Mucosa of descending colon (tissue), 3 donors: ENCODE data around the gene FBXW2. TPM values are rescaled to one million over a fixed set of nuclear protein-coding genes. Genes with fewer than 3 reads are reported as not detected.

Source experiments
- ATAC-seq: fragments of 200-7000 bp; cut with Tn5 transposase; one replicate; pipeline ENCODE4 v1.9.1; 2020; ENCODE audit warnings: mild to moderate bottlenecking, moderate library complexity
- DNase-seq, 3 donors: peaks; one replicate each; pipeline ENCODE4 v3.0.0-alpha.2; 2020
- H3K36me3 ChIP-seq: fragments of 200-600 bp; one replicate; pipeline ENCODE4 v1.8.0; 2021; ENCODE audit warnings: low read depth, mild to moderate bottlenecking
- H3K4me1 ChIP-seq: fragments of 200-600 bp; one replicate; pipeline ENCODE4 v1.8.0; 2021; ENCODE audit warnings: low read depth, mild to moderate bottlenecking
- H3K4me3 ChIP-seq: fragments of 200-600 bp; one replicate; pipeline ENCODE4 v1.8.0; 2021; ENCODE audit warnings: mild to moderate bottlenecking
- H3K9me3 ChIP-seq: fragments of 200-600 bp; one replicate; pipeline ENCODE4 v1.8.0; 2021; ENCODE audit warnings: mild to moderate bottlenecking
- CTCF ChIP-seq: fragments of 200-600 bp; IDR thresholded peaks from one replicate; pipeline ENCODE4 v1.8.0; 2022; ENCODE audit warnings: antibody characterized with exemption, mild to moderate bottlenecking
- intact Hi-C, 2 donors: fragments of 100-400 bp; cut with DNase I in 1 of 2; cut with micrococcal nuclease in 1 of 2; formaldehyde crosslinking; loops; one replicate each; pipeline versions ENCODE4 v1.11.0 to v1.11.1; 2022; cut with DNase I, micrococcal nuclease
- total RNA-seq, 3 donors: library from RNA; stranded (reverse); fragmentation: NEBNext Ultra II Directional in 2 of 3; extraction: Animal tissue kit (Norgen Biotek cat#: 25700) in 2 of 3; gene quantifications; one replicate each; pipeline versions ENCODE4 v1.2.1 to v1.2.4, GENCODE V29; 2021 to 2023
- donor health status: DM: no; HTN: no; CAD: no; lungs with moderate emphysema.
- donor health status: DM: no; HTN: no; CAD: no.
- donor health status: DM: no; HTN: yes; CAD: no.

Gene FBXW2
- total RNA-seq, 3 donors from 2014 or later, result 62.1 to 67.5 (median 65.0) TPM

- intact Hi-C loops, result no loop called here
- no peak for DNase-seq
- Histone ChIP-seq H3K9me3 (no peaks in the 10 kb centered on the region), H3K36me3 (no peaks in the 10 kb centered on the region), H3K4me1 (no peaks in the 10 kb centered on the region), H3K4me3 (no peak overlapping the region)
- no peak for ATAC-seq
- TF ChIP-seq CTCF, result no peak
Observed at GRCh38 chr9:120764476-120764875, 28.7 kb downstream of the FBXW2 start.

GRCh38 chr9:120761006-120761405 is 32.2 kb downstream of the FBXW2 start:
- no peaks in the 10 kb centered on the region for H3K9me3 ChIP-seq
- no peak overlapping the region for H3K4me3 ChIP-seq
- intact Hi-C loops, result no loop called here
- DNase-seq (no peak), ATAC-seq (no peak)
- TF ChIP-seq CTCF, result no peak
- no peaks in the 10 kb centered on the region for H3K36me3 ChIP-seq
- no peaks in the 10 kb centered on the region for H3K4me1 ChIP-seq

DNA sequence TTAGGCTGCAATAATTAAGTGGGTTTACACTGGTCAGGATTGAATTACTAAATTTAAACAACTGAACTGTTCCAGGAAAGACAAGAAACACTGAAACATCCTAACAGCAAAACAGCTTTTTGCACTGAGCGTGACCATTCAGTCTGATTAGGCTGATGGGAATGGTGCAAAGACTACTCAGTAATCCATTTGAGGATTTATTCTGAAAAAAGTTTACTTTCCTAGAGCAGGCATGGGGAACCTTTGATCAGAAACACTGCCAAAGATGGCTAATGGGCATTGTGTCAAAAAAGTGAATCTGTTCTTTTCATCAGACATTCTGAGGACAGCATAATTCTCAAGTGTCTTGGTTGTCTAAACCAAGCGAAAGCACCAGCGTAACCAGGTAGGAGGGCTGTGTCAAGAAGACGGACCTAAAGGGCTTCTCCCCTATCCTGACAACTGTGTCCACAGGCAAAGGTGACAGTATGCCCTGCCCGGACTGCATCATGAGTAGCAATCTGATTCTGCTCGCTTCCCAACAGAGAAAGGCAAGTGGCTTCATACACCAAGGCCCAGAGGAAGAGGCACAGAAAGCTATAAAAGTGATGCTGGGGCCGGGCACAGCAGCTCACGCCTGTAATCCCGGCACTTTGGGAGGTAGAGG is 33.3 kb downstream of the FBXW2 start:
- H3K4me1 ChIP-seq, result no peaks in the 10 kb centered on the region
- ATAC-seq (no peak), DNase-seq (no peak)
- no peak overlapping the region for H3K4me3 ChIP-seq
- H3K9me3 ChIP-seq, result no peaks in the 10 kb centered on the region
- H3K36me3 ChIP-seq, result no peaks in the 10 kb centered on the region
- TF ChIP-seq CTCF, result no peak
- intact Hi-C loops, result loop anchor here (5.0 to 10.0 kb wide), 2 partner anchors 177 to 305 kb away; no protein-coding TSS in a partner anchor

- no peak for DNase-seq
- H3K4me1 ChIP-seq, result no peaks in the 10 kb centered on the region
- TF ChIP-seq CTCF, result no peak
- no peaks in the 10 kb centered on the region for H3K9me3 ChIP-seq
- no peak overlapping the region for H3K4me3 ChIP-seq
- intact Hi-C loops, result loop anchor here (5.0 to 10.0 kb wide), 2 partner anchors 179 to 306 kb away; no protein-coding TSS in a partner anchor
- no peak for ATAC-seq
- no peaks in the 10 kb centered on the region for H3K36me3 ChIP-seq
Observed at GRCh38 chr9:120758544-120758943, 34.7 kb downstream of the FBXW2 start.

- intact Hi-C loops, result loop anchor here (5.0 to 10.0 kb wide), 2 partner anchors 180 to 308 kb away; no protein-coding TSS in a partner anchor
Observed at GRCh38 chr9:120757026-120757913, 35.9 kb downstream of the FBXW2 start.

More at GRCh38 chr9:120757026-120757913, 35.9 kb downstream of the FBXW2 start:
- no peak for TF ChIP-seq CTCF
- Histone ChIP-seq H3K4me1 (no peaks in the 10 kb centered on the region), H3K9me3 (no peaks in the 10 kb centered on the region), H3K36me3 (no peaks in the 10 kb centered on the region), H3K4me3 (no peak overlapping the region)
- ATAC-seq (no peak), DNase-seq (no peak)
